HEK293 (cell line): Measurements from ENCODE around the gene MACC1.

Source experiments
- CTCF ChIA-PET: fragments of 350-600 bp; formaldehyde crosslinking; extraction: SDS; loops from one replicate; lab custom pipeline; 2021; ENCODE audit warnings: antibody characterized with exemption; lab: Yijun Ruan, JAX
- POLR2A ChIA-PET: fragments of 300-600 bp; formaldehyde crosslinking; extraction: SDS; loops from one replicate; lab custom pipeline; 2020; ENCODE audit warnings: antibody characterized with exemption, inconsistent platforms; lab: Yijun Ruan, JAX
- H3K27ac ChIP-seq: fragments of 200-500 bp; sonication (Bioruptor generic); 2 replicates; pipeline ENCODE4 v1.5.1; 2014; ENCODE audit warnings: low read depth, low read length, control low read depth, inconsistent platforms; ENCODE audit errors: extremely low read depth
- H3K36me3 ChIP-seq, 2 experiments: fragments of 200-500 bp in 1 of 2; sonication (Bioruptor generic) in 1 of 2; 1 replicate in 1 of 2; 2 replicates in 1 of 2; pipeline ENCODE4 v1.5.1; 2014 to 2017; ENCODE audit warnings: inconsistent platforms in 2 of 2, low read length in 2 of 2; ENCODE audit not compliant: control insufficient read depth in 2 of 2, insufficient read depth in 1 of 2
- H3K4me1 ChIP-seq: fragments of 200-500 bp; sonication (Bioruptor generic); 2 replicates; pipeline ENCODE4 v1.5.1; 2014; ENCODE audit warnings: mild to moderate bottlenecking, low read length, inconsistent platforms; ENCODE audit not compliant: control insufficient read depth, insufficient read depth
- H3K4me3 ChIP-seq: 2 replicates; pipeline ENCODE4 v1.5.1; 2011; ENCODE audit warnings: low read depth, mild to moderate bottlenecking, control low read depth, low read length, moderate library complexity
- H3K9me3 ChIP-seq: fragments of 200-500 bp; sonication (Bioruptor generic); 2 replicates; pipeline ENCODE4 v1.5.1; 2014; ENCODE audit warnings: low read depth, low read length, inconsistent platforms; ENCODE audit not compliant: control insufficient read depth, insufficient read depth
- EGR2 ChIP-seq: fragments of 450-650 bp; formaldehyde crosslinking; IDR thresholded peaks from 2 replicates; pipeline ENCODE4 v1.5.1; 2016; ENCODE audit warnings: low read depth, missing biosample characterization, missing genetic modification characterization
- OVOL3 ChIP-seq: fragments of 450-650 bp; formaldehyde crosslinking; IDR thresholded peaks from 2 replicates; pipeline ENCODE4 v1.5.1; 2016; ENCODE audit warnings: missing biosample characterization, missing genetic modification characterization
- SALL2 ChIP-seq: fragments of 450-650 bp; formaldehyde crosslinking; IDR thresholded peaks from 2 replicates; pipeline ENCODE4 v1.5.0; 2017; ENCODE audit warnings: missing biosample characterization, mild to moderate bottlenecking, missing genetic modification characterization, borderline replicate concordance
- SETDB1 ChIP-seq: IDR thresholded peaks from one replicate; pipeline ENCODE4 v1.6.1; 2017; ENCODE audit warnings: mild to moderate bottlenecking, low read length, moderate library complexity, mixed read lengths; ENCODE audit not compliant: insufficient read length
- ZFP69B ChIP-seq: fragments of 450-650 bp; formaldehyde crosslinking; IDR thresholded peaks from 2 replicates; pipeline ENCODE4 v1.5.1; 2016; ENCODE audit warnings: missing biosample characterization, missing genetic modification characterization
- ZNF221 ChIP-seq: fragments of 450-650 bp; formaldehyde crosslinking; IDR thresholded peaks from 2 replicates; pipeline ENCODE4 v1.5.1; 2017; ENCODE audit warnings: missing biosample characterization, missing genetic modification characterization, borderline replicate concordance
- ZNF248 ChIP-seq: fragments of 450-650 bp; formaldehyde crosslinking; IDR thresholded peaks from 2 replicates; pipeline ENCODE4 v1.5.1; 2017; ENCODE audit warnings: missing biosample characterization, missing genetic modification characterization
- ZNF510 ChIP-seq: fragments of 450-650 bp; formaldehyde crosslinking; IDR thresholded peaks from 2 replicates; pipeline ENCODE4 v1.5.1; 2018; ENCODE audit warnings: mild to moderate bottlenecking, missing genetic modification characterization, missing biosample characterization; ENCODE audit not compliant: insufficient replicate concordance
- ZNF514 ChIP-seq: fragments of 450-650 bp; formaldehyde crosslinking; IDR thresholded peaks from 2 replicates; pipeline ENCODE4 v1.5.1; 2016; ENCODE audit warnings: missing biosample characterization, missing genetic modification characterization
- ZNF626 ChIP-seq: fragments of 450-650 bp; sonication (Bioruptor Pico); formaldehyde crosslinking; IDR thresholded peaks from 2 replicates; pipeline ENCODE4 v1.5.1; 2018; ENCODE audit warnings: missing biosample characterization, missing genetic modification characterization, inconsistent platforms
- ZNF660 ChIP-seq: fragments of 450-650 bp; IDR thresholded peaks from 2 replicates; pipeline ENCODE4 v1.5.1; 2018; ENCODE audit warnings: missing biosample characterization, mild to moderate bottlenecking, missing genetic modification characterization
- ZNF76 ChIP-seq: fragments of 450-650 bp; formaldehyde crosslinking; IDR thresholded peaks from 2 replicates; pipeline ENCODE4; 2016; ENCODE audit warnings: low read depth, missing biosample characterization, missing genetic modification characterization, borderline replicate concordance
- ZNF837 ChIP-seq: fragments of 450-650 bp; formaldehyde crosslinking; IDR thresholded peaks from 2 replicates; pipeline ENCODE4 v1.5.1; 2016; ENCODE audit warnings: missing biosample characterization, missing genetic modification characterization
- TF ChIP-seq, protein P1 (sequence below): fragments of 450-650 bp; IDR thresholded peaks from 2 replicates; pipeline ENCODE4 v1.5.1; 2018; ENCODE audit warnings: missing biosample characterization, missing genetic modification characterization
- TF ChIP-seq, protein P2 (sequence below): fragments of 450-650 bp; formaldehyde crosslinking; optimal IDR thresholded peaks from 2 replicates; pipeline ENCODE3; 2016; ENCODE audit warnings: missing biosample characterization, mild to moderate bottlenecking, missing genetic modification characterization
- TF ChIP-seq, protein P3 (sequence below): fragments of 450-650 bp; formaldehyde crosslinking; IDR thresholded peaks from 2 replicates; pipeline ENCODE4 v1.5.1; 2016; ENCODE audit warnings: missing biosample characterization, missing genetic modification characterization
- TF ChIP-seq, protein P4 (sequence below): fragments of 450-650 bp; formaldehyde crosslinking; IDR thresholded peaks from 2 replicates; pipeline ENCODE4 v1.5.1; 2016; ENCODE audit warnings: missing biosample characterization, missing genetic modification characterization, borderline replicate concordance
- TF ChIP-seq, protein P5 (sequence below): fragments of 450-650 bp; formaldehyde crosslinking; IDR thresholded peaks from 2 replicates; pipeline ENCODE4 v1.5.1; 2016; ENCODE audit warnings: missing biosample characterization, missing genetic modification characterization
- TF ChIP-seq, protein P6 (sequence below): fragments of 450-650 bp; formaldehyde crosslinking; IDR thresholded peaks from 2 replicates; pipeline ENCODE4 v1.5.1; 2017; ENCODE audit warnings: missing biosample characterization, missing genetic modification characterization

Gene MACC1

DNA sequence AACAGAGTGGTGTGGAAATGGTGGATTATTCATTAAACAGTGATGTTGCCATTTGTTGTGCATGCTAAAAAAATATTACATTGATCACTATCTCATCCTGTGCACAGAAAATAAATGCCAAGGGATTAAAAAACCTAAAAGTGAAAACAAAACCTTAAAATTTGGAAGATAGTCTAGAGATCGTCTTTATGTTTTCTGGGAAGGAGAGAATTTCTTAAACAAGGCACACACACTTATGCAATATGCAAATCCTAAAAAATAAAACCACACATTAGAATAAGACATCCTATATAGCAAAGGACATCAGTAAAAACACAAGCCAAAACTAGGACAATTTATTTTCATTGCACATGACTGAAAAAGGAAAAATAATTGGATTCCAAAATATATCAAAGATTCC, 54.5 kb downstream of the MACC1 start:
- no peak overlapping the region for H3K27ac ChIP-seq
- no peaks in the 10 kb centered on the region for H3K4me1 ChIP-seq
- H3K4me3 ChIP-seq = no peak overlapping the region
- no peaks in the 10 kb centered on the region for H3K9me3 ChIP-seq
- CTCF ChIA-PET = interaction anchor here (1.0 kb wide), 1 partner anchor 10 kb away, joined by 3 read pairs; no protein-coding TSS in a partner anchor
- no peaks in the 10 kb centered on the region for H3K36me3 ChIP-seq
- POLR2A ChIA-PET = no interaction called here
- no peak for TF ChIP-seq ZNF626 (tag by site-specific recombination)

DNA sequence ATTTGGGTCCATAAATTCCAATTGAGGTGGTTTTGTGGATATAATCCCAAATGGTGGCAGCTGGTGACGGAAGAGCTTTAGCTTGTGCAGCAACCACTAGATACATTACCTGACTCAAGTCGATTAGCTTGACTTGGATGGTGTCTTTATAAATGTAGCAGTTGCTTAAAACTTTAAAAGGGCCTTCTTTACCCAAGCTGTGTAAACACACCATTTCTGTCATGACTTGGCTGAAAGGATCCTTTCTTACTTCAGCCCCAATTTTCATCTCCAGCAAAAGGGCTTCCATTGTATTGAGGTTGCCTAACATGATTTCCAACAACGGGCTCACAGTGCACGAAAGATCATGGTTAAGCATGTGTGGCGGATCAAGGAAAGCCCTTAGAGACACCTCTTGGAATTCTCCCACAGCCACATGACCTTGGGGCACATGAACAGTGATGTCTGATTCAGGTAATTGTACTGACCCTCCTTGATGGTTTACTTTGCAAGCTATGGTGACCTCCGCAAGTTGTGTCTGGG, 57.9 kb downstream of the MACC1 start:
- Histone ChIP-seq H3K4me1 (no peaks in the 10 kb centered on the region), H3K36me3 (no peaks in the 10 kb centered on the region), H3K9me3 (no peaks in the 10 kb centered on the region), H3K27ac (no peak overlapping the region), H3K4me3 (no peak overlapping the region)
- POLR2A ChIA-PET = no interaction called here
- CTCF ChIA-PET = interaction anchor here (1.5 to 2.5 kb wide), 5 partner anchors 9 to 439 kb away, joined by 3 to 9 read pairs (median 8); no protein-coding TSS in a partner anchor
- no peak for TF ChIP-seq EGR2 (tag by site-specific recombination)
- TF ChIP-seq, protein P1, sequence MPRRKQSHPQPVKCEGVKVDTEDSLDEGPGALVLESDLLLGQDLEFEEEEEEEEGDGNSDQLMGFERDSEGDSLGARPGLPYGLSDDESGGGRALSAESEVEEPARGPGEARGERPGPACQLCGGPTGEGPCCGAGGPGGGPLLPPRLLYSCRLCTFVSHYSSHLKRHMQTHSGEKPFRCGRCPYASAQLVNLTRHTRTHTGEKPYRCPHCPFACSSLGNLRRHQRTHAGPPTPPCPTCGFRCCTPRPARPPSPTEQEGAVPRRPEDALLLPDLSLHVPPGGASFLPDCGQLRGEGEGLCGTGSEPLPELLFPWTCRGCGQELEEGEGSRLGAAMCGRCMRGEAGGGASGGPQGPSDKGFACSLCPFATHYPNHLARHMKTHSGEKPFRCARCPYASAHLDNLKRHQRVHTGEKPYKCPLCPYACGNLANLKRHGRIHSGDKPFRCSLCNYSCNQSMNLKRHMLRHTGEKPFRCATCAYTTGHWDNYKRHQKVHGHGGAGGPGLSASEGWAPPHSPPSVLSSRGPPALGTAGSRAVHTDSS (tag by site-specific recombination) = no peak
- TF ChIP-seq, protein P2, sequence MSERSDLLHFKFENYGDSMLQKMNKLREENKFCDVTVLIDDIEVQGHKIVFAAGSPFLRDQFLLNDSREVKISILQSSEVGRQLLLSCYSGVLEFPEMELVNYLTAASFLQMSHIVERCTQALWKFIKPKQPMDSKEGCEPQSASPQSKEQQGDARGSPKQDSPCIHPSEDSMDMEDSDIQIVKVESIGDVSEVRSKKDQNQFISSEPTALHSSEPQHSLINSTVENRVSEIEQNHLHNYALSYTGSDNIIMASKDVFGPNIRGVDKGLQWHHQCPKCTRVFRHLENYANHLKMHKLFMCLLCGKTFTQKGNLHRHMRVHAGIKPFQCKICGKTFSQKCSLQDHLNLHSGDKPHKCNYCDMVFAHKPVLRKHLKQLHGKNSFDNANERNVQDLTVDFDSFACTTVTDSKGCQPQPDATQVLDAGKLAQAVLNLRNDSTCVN (tag by site-specific recombination) = no peak
- no peak for TF ChIP-seq SETDB1
- TF ChIP-seq, protein P3, sequence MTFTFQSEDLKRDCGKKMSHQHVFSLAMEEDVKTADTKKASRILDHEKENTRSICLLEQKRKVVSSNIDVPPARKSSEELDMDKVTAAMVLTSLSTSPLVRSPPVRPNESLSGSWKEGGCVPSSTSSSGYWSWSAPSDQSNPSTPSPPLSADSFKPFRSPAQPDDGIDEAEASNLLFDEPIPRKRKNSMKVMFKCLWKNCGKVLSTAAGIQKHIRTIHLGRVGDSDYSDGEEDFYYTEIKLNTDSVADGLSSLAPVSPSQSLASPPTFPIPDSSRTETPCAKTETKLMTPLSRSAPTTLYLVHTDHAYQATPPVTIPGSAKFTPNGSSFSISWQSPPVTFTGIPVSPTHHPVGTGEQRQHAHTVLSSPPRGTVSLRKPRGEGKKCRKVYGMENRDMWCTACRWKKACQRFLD = no peak
- TF ChIP-seq ZNF514 = no peak
- TF ChIP-seq ZNF221 (tag by site-specific recombination) = no peak
- no peak for TF ChIP-seq ZNF837 (tag by site-specific recombination)
- no peak for TF ChIP-seq ZFP69B (tag by site-specific recombination)
- TF ChIP-seq, protein P4, sequence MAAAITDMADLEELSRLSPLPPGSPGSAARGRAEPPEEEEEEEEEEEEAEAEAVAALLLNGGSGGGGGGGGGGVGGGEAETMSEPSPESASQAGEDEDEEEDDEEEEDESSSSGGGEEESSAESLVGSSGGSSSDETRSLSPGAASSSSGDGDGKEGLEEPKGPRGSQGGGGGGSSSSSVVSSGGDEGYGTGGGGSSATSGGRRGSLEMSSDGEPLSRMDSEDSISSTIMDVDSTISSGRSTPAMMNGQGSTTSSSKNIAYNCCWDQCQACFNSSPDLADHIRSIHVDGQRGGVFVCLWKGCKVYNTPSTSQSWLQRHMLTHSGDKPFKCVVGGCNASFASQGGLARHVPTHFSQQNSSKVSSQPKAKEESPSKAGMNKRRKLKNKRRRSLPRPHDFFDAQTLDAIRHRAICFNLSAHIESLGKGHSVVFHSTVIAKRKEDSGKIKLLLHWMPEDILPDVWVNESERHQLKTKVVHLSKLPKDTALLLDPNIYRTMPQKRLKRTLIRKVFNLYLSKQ = no peak
- no peak for TF ChIP-seq ZNF76
- no peak for TF ChIP-seq OVOL3 (tag by site-specific recombination)
- no peak for TF ChIP-seq SALL2 (tag by site-specific recombination)
- TF ChIP-seq, protein P5, sequence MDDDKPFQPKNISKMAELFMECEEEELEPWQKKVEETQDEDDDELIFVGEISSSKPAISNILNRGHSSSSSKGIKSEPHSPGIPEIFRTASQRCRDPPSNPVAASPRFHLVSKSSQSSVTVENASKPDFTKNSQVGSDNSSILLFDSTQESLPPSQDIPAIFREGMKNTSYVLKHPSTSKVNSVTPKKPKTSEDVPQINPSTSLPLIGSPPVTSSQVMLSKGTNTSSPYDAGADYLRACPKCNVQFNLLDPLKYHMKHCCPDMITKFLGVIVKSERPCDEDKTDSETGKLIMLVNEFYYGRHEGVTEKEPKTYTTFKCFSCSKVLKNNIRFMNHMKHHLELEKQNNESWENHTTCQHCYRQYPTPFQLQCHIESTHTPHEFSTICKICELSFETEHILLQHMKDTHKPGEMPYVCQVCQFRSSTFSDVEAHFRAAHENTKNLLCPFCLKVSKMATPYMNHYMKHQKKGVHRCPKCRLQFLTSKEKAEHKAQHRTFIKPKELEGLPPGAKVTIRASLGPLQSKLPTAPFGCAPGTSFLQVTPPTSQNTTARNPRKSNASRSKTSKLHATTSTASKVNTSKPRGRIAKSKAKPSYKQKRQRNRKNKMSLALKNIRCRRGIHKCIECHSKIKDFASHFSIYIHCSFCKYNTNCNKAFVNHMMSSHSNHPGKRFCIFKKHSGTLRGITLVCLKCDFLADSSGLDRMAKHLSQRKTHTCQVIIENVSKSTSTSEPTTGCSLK (tag by site-specific recombination) = no peak
- TF ChIP-seq, protein P6, sequence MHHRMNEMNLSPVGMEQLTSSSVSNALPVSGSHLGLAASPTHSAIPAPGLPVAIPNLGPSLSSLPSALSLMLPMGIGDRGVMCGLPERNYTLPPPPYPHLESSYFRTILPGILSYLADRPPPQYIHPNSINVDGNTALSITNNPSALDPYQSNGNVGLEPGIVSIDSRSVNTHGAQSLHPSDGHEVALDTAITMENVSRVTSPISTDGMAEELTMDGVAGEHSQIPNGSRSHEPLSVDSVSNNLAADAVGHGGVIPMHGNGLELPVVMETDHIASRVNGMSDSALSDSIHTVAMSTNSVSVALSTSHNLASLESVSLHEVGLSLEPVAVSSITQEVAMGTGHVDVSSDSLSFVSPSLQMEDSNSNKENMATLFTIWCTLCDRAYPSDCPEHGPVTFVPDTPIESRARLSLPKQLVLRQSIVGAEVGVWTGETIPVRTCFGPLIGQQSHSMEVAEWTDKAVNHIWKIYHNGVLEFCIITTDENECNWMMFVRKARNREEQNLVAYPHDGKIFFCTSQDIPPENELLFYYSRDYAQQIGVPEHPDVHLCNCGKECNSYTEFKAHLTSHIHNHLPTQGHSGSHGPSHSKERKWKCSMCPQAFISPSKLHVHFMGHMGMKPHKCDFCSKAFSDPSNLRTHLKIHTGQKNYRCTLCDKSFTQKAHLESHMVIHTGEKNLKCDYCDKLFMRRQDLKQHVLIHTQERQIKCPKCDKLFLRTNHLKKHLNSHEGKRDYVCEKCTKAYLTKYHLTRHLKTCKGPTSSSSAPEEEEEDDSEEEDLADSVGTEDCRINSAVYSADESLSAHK = no peak
- no peak for TF ChIP-seq ZNF248 (tag by site-specific recombination)
- TF ChIP-seq ZNF660 = no peak
- TF ChIP-seq ZNF510 (tag by site-specific recombination) = no peak
